ENCODE data around the gene FYB1. TPM values are rescaled to one million over a fixed set of nuclear protein-coding genes. Genes with fewer than 3 reads are reported as not detected.

Gene FYB1
- total RNA-seq, 1 donor from 2014 or later = not detected

DNA sequence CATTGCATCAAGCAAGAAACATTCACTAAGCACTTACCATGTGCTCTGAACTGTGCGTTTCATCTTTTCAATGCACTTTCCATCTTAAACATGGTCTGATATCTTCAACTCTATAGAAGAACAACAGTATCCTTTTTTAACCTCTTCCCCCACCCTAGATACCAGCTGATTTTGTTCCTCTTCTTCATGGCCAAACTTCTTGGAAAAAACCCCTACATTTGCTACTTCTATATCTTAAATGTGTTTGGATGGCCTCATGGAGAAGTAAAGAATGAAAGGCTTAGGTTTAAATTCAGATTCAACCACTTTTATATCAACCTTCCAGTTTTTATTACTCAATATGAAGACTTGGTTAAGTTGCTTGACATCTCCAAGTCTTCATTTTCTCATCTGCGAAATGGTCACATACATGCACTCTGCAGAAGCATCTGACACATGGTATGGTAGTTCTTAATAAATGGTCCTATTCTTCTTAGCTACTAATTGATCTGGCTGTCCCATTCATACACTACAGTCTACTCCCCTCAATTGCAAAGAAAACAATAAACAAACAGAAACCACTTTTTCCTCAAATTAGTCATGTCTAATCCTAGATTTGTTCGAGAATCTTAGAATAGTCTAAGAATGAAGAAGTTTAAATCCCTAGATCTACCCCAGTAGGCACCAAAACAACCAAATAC lies 59.4 kb downstream of the FYB1 start:
- TF ChIP-seq, protein P1, sequence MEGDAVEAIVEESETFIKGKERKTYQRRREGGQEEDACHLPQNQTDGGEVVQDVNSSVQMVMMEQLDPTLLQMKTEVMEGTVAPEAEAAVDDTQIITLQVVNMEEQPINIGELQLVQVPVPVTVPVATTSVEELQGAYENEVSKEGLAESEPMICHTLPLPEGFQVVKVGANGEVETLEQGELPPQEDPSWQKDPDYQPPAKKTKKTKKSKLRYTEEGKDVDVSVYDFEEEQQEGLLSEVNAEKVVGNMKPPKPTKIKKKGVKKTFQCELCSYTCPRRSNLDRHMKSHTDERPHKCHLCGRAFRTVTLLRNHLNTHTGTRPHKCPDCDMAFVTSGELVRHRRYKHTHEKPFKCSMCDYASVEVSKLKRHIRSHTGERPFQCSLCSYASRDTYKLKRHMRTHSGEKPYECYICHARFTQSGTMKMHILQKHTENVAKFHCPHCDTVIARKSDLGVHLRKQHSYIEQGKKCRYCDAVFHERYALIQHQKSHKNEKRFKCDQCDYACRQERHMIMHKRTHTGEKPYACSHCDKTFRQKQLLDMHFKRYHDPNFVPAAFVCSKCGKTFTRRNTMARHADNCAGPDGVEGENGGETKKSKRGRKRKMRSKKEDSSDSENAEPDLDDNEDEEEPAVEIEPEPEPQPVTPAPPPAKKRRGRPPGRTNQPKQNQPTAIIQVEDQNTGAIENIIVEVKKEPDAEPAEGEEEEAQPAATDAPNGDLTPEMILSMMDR (IDR thresholded peaks at IDR 0.05; ENCODE audit: partially characterized antibody, unreplicated experiment) = no peak
- no peak overlapping the region for H3K27ac Mint-ChIP-seq (ENCODE audit: unreplicated experiment)
- H3K9me3 Mint-ChIP-seq (ENCODE audit: unreplicated experiment) = no peaks in the 10 kb centered on the region
- H3K4me3 Mint-ChIP-seq (ENCODE audit: unreplicated experiment) = no peak overlapping the region
- no peaks in the 10 kb centered on the region for H3K36me3 Mint-ChIP-seq (ENCODE audit: unreplicated experiment)
- H3K4me1 Mint-ChIP-seq (ENCODE audit: low read depth, unreplicated experiment) = no peaks in the 10 kb centered on the region
- H3K27me3 Mint-ChIP-seq (ENCODE audit: unreplicated experiment) = no peaks in the 10 kb centered on the region
- no peak for DNase-seq

DNA sequence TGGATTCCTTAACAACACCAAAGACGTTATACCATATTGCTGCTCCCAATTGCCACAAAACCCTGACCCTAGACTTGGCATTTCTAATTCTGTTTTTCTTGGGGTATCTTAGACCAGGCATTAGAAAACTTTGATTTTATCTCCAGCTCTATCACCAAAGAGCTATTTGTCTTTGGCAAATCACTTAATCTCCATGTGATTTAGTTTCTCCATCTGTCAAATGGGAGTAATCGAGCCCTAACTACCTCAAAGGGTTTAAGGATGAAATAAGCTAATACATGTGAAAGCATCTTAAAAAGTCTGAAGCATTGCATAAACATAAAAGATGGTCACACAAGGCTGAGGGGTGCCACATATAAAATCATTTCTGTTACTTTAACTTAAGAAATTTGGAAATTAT lies 60.6 kb downstream of the FYB1 start:
- TF ChIP-seq, protein P1 (IDR thresholded peaks at IDR 0.05; ENCODE audit: partially characterized antibody, unreplicated experiment) = no peak
- Mint-ChIP-seq H3K27ac (ENCODE audit: unreplicated experiment) (no peak overlapping the region), H3K4me3 (ENCODE audit: unreplicated experiment) (no peak overlapping the region), H3K9me3 (ENCODE audit: unreplicated experiment) (no peaks in the 10 kb centered on the region), H3K27me3 (ENCODE audit: unreplicated experiment) (no peaks in the 10 kb centered on the region), H3K4me1 (ENCODE audit: low read depth, unreplicated experiment) (no peaks in the 10 kb centered on the region), H3K36me3 (ENCODE audit: unreplicated experiment) (no peaks in the 10 kb centered on the region)
- DNase-seq = no peak

DNA sequence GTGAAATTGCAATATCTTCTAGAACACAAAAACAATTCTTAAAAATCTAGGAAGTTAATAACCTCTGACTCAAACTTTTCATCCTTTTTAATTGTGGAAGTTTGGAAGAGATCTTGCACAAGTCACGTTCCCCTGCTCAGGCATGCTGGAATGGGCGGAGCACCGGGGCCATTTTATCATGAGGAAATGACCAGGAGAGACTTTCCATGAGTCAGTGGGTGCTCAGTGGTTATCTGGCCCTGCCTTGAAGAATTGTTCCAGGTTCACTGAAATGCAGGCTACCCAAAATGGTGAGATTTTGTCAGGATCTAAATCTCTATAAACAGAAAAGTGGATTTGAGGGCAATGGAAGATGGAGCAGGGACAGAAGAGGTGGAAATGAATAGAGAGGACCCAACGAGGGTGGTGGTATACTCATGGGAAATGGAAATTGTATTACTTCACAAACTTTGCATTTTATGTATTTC lies 61.2 kb downstream of the FYB1 start:
- Mint-ChIP-seq H3K4me1 (ENCODE audit: low read depth, unreplicated experiment) (no peaks in the 10 kb centered on the region), H3K27me3 (ENCODE audit: unreplicated experiment) (no peaks in the 10 kb centered on the region)
- TF ChIP-seq, protein P1 (IDR thresholded peaks at IDR 0.05; ENCODE audit: partially characterized antibody, unreplicated experiment) = no peak

DNA sequence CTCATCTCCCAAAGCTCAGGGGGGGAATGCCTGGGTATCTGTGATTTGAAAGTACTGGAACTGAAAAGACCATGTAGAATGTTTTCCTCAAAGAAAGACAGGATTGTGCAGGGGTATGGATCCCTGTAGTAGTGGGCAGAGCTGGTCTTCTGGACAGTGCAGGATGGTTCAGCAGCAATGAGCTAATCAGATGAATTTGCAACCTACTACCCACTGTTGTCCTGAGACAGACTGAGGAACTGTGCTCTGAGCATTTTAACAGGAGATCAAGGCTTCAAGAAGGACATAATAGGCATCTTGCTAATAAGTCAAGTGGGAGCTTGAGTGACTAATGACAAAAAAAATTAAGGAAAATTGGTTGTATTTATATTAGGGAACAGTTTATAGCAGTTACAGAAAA lies 61.7 kb downstream of the FYB1 start:
- no peak for DNase-seq
- Mint-ChIP-seq H3K9me3 (ENCODE audit: unreplicated experiment) (no peaks in the 10 kb centered on the region), H3K27me3 (ENCODE audit: unreplicated experiment) (no peaks in the 10 kb centered on the region), H3K4me3 (ENCODE audit: unreplicated experiment) (no peak overlapping the region), H3K36me3 (ENCODE audit: unreplicated experiment) (no peaks in the 10 kb centered on the region), H3K4me1 (ENCODE audit: low read depth, unreplicated experiment) (no peaks in the 10 kb centered on the region), H3K27ac (ENCODE audit: unreplicated experiment) (no peak overlapping the region)
- TF ChIP-seq, protein P1 (IDR thresholded peaks at IDR 0.05; ENCODE audit: partially characterized antibody, unreplicated experiment) = no peak

More for the DNA sequence above, 61.2 kb downstream of the FYB1 start:
- DNase-seq = no peak
- H3K9me3 Mint-ChIP-seq (ENCODE audit: unreplicated experiment) = no peaks in the 10 kb centered on the region
- no peak overlapping the region for H3K27ac Mint-ChIP-seq (ENCODE audit: unreplicated experiment)
- H3K36me3 Mint-ChIP-seq (ENCODE audit: unreplicated experiment) = no peaks in the 10 kb centered on the region
- H3K4me3 Mint-ChIP-seq (ENCODE audit: unreplicated experiment) = no peak overlapping the region

- Mint-ChIP-seq H3K9me3 (ENCODE audit: unreplicated experiment) (no peaks in the 10 kb centered on the region), H3K4me3 (ENCODE audit: unreplicated experiment) (no peak overlapping the region), H3K36me3 (ENCODE audit: unreplicated experiment) (no peaks in the 10 kb centered on the region), H3K4me1 (ENCODE audit: low read depth, unreplicated experiment) (no peaks in the 10 kb centered on the region), H3K27ac (ENCODE audit: unreplicated experiment) (no peak overlapping the region), H3K27me3 (ENCODE audit: unreplicated experiment) (no peaks in the 10 kb centered on the region)
- no peak for DNase-seq
- TF ChIP-seq, protein P1 (IDR thresholded peaks at IDR 0.05; ENCODE audit: partially characterized antibody, unreplicated experiment) = no peak
These were observed 63.3 kb downstream of the FYB1 start for GRCh38 chr5:39156082-39156481.

Data from glutamatergic neuron (in vitro differentiated cells).